Retina (tissue), 1 donor: Measurements from ENCODE around the gene FRAS1.
A peak's percentile ranks its signal among the peaks of the same experiment; 100 is the strongest.
"Not testable (repeated sequence)": the region's sequence is repeated elsewhere in the genome, so short reads cannot be mapped to it uniquely, and the experiment has no call there.

Source experiments
- DNase-seq: peaks from one replicate; pipeline ENCODE4 v3.0.0-alpha.2; 2016

The FRAS1 gene

DNA sequence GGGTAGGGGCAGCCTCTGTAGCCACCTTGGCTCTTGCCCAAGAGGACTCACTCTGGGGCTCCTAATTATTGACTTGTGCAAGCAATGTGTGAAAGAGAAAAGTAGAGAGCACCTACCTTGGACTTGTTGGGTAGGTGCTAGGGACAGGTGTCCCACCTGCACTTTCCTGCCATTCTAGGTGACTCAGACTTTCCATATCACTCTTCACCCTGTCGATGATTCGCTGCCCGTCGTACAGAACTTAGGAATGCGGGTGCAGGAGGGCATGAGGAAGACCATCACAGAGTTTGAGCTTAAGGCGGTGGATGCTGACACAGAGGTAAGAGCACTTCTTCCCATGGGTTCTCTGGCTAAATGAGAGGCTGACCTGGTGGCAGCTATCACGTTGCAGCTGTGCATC lies 407.1 kb downstream of the FRAS1 start:
- no peak for DNase-seq

DNA sequence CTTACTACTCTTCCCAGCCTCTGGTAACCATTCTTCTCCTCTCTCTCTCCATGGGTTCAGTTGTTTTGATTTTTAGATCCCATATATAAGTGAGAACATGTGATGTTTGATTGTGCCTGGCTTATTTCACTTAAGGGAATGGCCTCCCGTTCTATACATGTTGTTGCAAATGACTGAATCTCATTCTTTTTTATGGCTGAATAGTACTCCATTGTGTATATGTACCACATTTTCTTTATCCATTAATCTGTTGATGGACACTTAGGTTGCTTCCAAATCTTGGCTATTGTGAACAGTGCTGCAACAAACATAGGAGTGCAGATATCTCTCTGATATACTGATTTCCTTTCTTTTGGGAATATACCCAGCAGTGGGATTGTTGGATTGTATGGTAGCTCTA lies 410.1 kb downstream of the FRAS1 start:
- not testable (repeated sequence) for DNase-seq

DNA sequence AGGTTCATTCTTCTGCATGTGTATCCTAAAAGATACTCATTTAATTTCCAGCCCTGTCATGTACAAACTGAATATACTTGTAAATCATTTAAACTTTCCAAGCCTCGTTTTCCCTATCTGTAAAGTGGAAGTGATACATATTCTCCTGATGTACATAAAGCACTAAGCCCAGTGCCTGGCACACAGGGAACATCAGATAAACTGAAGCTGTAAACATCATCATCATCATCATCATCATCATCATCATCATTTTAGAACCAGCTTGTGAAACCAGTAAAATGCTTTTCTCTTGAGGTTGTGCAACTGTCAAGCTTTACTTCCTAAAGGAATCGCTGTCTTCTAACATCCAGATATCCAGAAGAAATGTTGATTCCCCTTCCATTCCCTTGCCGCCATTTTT lies 411.1 kb downstream of the FRAS1 start:
- DNase-seq, result no peak

DNA sequence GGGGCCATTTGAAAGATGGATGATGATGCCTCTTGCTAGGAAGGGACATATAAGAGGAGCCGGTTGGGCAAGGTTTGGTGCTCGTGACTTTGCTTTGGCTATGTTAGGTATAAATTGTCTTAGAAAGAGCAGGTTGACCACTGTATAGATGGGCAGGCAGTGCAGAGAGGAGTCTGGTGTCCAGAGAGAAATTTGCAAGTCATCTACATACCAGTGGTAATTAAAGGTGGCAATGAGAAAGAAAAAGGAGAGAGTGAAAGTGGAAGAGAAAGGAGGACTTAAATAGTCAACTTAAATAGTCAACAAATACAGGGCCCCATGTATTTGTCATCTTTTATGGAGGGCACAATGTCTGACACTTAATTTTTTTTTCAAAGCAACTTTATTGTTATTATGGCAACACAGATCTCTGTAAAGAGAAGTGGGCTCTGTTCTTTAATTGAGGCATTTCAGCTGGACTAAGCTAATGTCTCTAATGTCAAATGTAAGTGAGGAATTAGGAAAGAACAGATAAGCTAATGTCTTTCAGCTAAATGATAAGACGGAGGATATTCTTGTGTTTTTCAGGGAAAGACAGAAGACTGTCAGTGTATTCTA lies 419.1 kb downstream of the FRAS1 start:
- no peak for DNase-seq

DNA sequence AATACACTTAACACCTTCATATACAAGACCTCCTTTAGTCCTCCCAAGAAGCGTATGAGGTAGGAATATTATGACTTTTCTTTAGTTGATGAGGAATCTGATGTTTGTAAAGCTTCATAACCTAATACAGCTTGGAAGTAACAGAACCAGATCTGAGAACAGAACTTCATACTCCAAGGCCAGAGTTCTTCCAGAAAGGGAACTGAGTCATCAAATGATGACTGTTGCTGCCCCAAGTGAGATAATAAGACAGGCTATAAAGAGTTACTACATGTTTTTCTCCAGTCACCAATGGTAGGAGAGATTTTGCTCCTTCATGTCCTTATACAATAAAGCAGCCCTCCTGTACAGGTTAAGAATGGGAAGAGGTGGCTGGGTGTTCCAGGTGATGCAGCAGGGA lies 420.2 kb downstream of the FRAS1 start:
- no peak for DNase-seq

DNA sequence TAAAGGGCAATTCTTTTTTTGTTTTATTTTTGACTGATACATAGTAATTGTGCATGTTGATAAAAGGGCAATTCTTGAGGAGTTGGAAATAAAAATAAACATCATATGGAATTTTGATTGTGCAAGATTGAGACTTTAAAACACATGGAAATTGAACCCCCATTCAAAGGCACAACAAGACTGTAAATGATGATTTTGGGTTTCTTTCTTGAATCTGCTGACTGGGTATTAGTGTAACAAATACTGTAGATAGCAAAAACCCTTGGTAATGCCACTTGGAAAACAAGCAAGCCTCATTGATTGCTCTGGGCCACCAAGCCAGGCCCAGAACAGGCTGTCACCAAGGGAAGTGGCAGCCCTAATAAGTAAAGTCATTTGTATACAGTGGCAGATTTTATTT lies 421.4 kb downstream of the FRAS1 start:
- DNase-seq, result no peak

DNA sequence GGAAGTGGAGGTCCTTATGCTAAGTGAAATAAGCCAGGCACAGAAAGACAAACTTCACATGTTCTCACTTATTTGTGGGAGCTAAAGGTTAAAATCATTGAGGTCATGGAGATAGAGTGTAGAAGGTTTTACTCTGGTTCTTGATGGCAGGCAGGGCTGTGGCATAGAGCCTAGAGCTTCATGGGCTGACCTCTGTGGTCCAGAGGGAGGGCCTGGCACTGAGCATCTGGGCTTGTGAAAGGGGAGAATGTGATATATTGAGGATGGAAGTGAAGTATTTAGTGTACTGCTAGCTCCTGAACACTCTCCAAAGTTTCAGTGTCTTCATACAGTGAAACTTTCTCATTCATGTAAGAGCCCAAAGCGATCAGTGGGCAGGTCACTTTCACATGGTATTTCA lies 423.2 kb downstream of the FRAS1 start:
- DNase-seq, result no peak

DNA sequence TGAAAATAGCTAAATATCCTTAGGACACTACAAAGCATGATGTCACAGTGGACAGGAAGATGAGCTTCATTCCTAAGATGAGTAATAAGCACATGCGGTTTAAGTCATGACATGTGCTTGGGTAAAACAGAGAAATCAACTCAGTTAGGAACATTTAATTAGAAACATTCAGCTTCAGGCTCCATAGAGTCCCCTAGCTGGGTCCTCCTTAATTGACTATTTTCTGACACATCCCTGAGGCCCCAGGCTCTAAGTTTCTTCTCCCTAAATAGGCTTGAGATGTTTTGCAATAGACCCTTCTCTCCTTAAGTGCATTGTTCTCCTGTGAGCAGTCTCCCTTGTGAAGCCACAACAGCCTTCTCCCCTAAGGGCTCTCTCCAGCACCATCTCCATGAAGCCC lies 424.1 kb downstream of the FRAS1 start:
- no peak for DNase-seq

DNA sequence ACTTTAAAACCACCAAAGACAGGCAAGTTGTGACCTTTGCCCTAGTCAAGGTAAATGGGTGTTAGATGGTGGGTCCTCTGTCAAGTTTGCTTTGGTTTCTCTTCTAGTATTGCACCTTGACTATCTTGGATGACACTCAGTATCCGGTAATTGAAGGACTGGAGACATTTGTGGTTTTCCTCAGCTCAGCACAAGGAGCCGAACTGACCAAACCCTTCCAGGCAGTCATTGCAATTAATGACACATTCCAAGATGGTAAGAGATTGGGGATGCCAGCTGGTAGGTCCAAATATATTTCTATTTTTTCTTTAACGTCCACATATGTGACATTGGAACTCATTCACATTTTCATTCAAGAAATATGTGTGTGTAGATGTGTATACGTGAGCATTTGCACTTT lies 425.2 kb downstream of the FRAS1 start:
- no peak for DNase-seq

DNA sequence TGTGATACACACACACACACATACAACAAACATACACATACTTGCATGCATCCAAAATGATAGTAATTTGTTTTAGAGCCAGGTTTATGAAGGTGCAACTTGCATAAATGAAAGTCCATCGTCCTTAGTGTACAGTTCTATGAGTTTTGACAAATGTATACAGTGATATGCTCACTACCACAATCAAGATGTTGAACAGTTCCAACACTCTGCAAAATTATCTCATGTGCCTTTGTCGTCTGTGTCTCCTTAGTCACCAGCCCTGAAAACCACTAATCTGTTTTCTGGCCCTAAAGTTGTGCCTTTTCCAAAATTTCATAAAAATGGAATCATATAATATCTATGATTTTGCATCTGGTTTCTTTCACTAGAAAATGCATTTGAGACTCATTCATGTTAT lies 426.7 kb downstream of the FRAS1 start:
- no peak for DNase-seq

DNA sequence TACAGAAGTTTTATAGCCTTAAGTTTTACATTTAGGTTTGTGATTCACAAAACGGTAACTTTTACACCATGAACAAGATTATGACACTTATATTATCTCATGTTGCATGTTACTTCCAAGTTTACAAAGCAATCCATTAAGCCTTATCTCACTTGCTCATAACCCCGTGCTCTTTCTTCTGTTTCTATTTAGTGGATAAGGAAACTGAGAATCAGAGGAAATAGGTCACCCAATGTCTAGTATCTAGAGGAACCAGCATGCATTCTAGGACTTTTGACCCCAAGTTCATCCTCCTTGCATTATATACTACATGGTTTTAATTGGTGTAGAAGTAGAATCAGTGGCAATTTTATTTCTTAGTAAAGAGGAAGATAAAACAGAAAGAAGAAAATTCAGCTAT lies 427.5 kb downstream of the FRAS1 start:
- no peak for DNase-seq

DNA sequence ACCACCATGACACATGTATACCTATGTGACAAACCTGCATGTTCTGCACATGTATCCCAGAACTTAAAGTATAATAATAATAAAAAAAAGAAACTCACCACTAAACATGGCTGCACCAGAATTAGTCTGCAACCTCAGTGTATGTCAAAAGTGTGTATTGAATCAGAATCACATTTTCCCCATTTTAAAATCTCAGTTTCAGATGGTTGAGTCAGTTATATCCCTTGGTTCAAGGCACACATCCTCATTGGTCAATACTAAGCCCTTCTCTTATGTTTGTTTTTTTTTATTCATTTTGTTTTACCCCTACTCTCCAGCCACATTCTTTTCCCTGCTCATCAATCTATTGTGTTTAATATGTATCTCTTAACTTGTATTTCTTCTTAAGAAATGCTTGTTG lies 436.6 kb downstream of the FRAS1 start:
- DNase-seq, result no peak

DNA sequence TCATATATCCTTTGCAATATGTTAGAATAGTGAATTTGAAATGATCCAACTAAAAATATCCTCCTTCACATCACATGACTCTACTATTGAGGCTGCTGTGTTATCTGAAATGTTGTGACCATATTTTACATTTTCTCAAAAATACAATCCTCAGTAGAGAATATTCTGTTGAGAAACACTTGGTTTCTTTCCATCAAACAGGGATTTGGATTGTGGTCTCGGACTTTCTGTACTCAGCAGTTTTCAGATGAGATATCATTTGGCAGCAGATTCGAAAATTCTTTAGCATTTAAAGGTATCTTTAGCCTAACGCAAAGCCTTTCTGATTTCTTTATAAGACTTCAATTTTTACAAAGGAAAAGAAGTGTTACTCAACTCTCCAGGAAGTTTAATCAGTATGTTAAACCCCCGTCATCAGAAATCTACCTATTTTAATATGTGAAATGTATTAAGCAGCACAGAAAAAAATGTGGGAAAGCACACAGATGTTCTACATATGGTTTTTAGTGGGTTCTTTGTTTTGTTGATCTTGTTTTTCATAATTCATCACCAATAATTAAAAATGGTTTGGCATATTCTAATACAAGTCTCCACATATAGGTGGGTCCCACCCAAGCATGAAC lies 439.0 kb downstream of the FRAS1 start:
- DNase-seq, result no peak

DNA sequence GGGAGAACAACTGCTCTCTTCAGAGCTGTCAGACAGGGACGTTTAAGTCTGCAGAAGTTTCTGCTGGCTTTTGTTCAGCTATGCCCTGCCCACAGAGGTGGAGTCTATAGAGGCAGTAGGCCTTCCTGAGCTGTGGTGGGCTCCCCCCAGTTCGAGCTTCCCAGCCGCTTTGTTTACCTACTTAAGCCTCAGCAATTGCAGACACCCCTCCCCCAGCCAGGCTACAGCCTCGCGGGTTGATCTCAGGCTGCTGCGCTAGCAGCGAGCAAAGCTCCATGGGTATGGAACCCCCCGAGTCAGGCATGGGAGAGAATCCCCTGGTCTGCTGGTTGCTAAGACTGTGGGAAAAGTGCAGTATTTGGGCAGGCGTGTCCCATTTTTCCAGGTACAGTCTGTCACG lies 449.1 kb downstream of the FRAS1 start:
- DNase-seq, result not testable (repeated sequence)

DNA sequence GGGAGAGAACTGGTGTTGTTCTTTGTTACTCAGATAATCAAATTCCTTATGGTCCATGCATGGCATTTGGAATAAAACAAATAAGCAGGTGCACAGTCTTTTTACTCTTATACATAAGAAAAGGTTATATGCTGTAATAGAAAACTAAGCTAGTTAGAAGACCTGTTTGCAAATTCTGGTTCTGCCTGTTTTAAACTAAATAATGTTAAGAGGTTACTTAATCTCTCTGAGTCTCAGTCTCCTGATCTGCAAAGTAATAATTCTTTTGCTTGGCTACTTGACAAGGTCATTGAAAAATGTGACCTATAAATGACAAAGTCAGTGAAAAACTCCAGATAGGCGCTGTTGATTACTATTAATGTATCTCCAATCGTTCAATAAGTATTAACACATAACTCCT lies 451.9 kb downstream of the FRAS1 start:
- no peak for DNase-seq

DNA sequence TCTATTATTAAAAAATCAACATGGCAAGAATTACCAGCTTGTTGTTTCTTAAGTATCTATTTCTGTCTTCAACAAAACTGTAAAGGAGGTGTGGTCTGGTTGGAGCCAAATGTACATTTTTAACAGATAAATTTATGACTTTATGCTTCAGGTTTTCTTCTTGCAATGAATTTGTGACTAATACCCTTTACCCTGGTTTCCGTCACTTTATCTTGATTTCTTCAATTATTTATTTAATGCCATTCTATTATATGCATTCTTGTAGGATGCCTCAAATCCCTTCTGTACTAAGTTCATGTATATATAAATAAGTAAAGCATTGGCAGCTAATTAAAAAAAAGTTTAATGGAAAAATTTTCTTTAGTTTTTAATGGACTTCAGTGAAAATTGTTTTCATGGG lies 453.0 kb downstream of the FRAS1 start:
- no peak for DNase-seq

DNA sequence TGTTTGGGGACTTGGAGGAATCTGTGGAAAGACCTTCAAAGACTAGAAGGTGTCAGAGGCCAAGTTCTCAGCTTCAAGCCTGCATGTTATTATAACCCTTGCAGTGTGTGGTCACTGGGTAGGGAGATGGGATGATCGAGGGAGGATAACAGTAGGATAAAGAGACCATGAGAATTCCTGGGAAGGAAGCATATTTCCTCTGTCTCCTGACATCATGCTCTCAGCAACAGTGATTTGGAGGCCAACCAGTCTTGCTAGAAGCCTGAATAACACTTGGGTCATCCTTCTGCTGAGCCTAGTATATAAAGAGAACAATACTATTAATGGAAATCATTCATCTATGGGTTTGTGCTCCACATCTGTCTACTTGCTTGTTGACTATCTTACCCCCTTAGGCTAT lies 453.6 kb downstream of the FRAS1 start:
- DNase-seq, result no peak

DNA sequence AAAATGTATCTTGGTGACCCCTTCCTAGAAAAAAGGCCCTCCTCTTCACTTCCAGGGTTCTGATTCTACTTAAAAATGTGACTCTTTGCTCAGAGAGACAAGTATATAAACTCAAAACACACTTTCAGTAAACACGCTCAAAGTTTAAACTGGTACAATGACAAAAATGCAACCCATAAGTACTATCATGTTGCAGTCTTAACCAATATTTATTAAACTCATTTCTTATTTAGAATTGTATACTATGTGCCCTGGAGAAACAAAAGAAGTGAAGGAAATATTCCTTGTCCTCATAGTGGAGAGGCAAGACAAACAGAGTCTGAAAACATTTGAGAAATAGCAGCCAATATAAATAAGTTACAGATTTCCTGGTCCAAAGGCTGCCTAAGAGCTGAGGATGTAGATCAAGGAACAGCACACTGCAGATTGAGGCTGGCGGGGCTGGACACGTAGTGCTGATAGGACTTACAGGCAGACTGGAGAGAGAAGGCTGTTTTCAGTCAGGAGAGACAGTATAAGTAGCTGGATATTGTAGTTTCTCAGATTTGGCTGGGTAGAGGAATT lies 455.3 kb downstream of the FRAS1 start:
- no peak for DNase-seq

DNA sequence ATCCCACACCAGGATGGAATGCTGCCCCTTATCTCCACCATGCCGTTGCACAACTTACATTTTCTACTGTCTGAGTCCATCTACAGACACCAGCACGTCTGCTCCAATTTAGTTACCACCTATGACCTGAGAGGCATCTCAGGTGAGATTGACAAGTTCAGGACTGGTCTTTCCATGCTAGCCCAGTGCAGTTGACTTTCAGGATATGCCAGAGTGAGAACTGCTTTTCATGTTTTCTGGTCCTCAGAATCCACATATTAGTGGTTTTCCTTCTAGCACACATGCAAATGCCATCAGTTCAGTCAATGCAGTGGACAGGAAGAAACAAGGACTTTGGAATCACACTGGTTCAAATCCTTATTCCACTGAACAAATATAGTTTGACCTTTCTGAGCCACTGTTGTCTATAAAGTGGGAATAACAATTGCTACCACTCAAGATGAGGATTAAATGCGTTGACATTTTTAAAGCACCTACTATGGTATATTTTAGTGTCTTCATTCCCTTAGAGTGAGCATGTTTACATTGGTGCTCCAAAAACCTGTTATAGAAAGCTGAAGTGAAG lies 456.4 kb downstream of the FRAS1 start:
- DNase-seq, result no peak

DNA sequence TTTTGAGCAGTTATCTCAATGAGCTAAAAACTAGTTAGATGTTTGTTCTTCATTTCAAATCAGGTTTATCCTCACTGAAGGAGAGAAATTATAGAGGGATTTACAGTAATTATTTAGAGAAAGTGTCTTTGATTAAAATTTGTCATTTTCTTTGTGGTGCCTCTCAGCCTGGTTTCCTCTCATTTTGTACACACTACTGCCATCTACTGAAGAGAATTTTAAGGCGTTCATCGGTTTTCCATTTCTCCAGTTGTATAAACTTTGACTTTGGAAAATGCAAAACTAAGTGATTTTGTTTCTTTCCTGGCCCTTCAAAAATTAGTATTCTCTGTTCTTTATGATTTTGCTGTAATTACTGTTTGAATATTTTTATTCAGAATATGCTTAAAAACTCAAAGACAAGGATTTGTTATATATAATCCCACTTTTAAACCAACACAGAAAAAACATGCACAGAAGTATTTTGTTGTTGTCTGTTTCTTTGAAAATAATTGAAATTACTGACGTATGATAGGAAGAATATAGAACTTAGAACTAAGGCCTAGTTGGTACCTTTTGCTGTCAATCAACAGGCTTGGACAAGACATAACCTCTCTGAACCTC lies 460.0 kb downstream of the FRAS1 start:
- DNase-seq, result peak; percentile 60

DNA sequence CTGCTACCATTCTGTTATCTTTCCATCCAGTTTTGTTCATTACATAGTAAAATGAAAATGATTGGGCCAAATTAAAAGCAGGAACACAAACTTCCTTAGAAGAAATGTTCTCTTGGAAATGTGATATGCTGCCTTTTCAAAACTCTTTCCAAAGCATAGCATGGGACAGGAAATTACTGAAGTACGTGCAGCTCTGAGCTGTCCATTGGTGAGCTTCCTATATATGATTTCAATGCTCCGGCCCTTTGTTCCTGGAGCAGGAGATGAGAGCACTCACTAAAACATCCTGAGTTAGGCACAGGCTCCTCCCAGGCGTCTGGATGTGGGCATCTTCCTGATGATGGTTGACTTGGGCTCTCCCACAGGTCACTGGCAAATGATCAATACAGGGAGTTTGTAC lies 461.4 kb downstream of the FRAS1 start:
- no peak for DNase-seq

DNA sequence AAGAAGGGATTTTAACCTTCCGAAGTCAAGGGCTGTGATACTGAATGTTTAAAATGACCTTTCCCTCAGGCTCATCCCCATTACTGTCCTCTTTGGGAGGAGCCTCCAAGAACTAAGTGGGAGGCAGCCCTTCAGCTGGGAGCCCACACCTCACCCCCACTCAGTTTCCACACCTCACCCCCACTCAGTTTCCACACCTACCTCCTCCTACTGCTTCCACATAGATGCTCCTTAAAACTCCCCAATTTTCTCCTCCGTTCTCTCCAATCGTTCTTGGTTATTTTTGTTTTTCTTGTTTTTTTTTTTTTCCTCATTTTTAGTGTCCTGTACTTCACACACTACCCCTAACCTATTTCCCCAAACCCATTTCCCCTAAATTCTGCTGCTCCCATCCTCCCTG lies 462.8 kb downstream of the FRAS1 start:
- DNase-seq, result no peak

DNA sequence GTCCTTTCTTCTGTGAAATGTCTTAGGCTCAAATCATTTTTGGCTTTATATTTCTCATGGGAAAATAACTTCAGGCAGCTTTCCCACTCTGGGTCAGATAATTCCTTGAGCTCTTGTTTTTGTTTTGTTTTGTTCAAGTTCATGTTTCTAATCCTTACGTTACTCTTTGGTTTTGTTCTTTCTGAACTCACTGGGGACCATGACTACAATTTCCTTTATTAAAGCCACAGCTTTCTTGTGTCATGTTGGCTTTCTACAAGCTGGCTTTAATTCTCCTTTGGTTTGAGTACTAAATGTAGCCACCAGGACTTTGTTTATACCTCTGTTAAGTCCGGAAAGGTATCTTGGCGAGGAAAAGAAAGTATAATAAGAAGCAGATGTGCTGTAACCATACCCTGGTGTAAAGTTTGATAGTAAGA lies 463.7 kb downstream of the FRAS1 start:
- no peak for DNase-seq

DNA sequence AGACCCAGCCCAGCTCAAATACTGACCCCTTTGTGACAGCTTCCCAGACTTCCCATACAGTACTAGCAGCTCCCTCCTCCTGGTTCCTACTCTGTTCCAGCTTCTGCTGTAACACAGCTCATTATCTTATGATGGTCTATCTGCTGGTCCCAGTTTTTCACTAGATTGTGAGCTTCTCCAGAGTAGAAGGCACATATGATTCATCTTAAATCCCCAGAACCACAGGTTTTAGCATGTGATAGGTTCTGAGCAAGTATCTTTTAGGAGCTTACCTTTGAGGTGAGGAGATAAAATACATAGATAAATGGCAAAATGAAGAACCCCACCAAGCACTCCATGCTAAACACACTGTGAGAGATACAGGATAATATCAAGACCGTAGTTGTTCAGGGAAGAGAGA lies 466.9 kb downstream of the FRAS1 start:
- DNase-seq, result no peak
